Nephron (organoid): ENCODE measurements around the gene FGD3.
A peak's percentile ranks its signal among the peaks of the same experiment; 100 is the strongest.
"Not testable (repeated sequence)": the region's sequence is repeated elsewhere in the genome, so short reads cannot be mapped to it uniquely, and the experiment has no call there.

Source experiments
- H3K27ac Mint-ChIP-seq, 3 experiments: 2 replicates each; pipeline ENCODE4 v1.8.0; 2020; ENCODE audit warnings: mixed read lengths in 3 of 3, mild to moderate bottlenecking in 2 of 3, moderate library complexity in 1 of 3
- H3K27me3 Mint-ChIP-seq: 2 replicates; pipeline ENCODE4 v1.8.0; 2021; ENCODE audit warnings: low read depth, mild to moderate bottlenecking, moderate library complexity, mixed read lengths
- H3K36me3 Mint-ChIP-seq: 2 replicates; pipeline ENCODE4 v1.8.0; 2020; ENCODE audit warnings: low read depth, mixed read lengths
- H3K4me1 Mint-ChIP-seq: 2 replicates; pipeline ENCODE4 v1.8.0; 2020; ENCODE audit warnings: mixed read lengths
- H3K4me3 Mint-ChIP-seq, 3 experiments: 2 replicates each; pipeline ENCODE4 v1.8.0; 2020; ENCODE audit warnings: mild to moderate bottlenecking in 3 of 3, mixed read lengths in 3 of 3, moderate library complexity in 2 of 3
- H3K9me3 Mint-ChIP-seq: 2 replicates; pipeline ENCODE4 v1.8.0; 2020; ENCODE audit warnings: mixed read lengths
- CTCF ChIP-seq, 3 experiments: fragments of 200-600 bp; sonication (generic); IDR thresholded peaks; one replicate each; pipeline ENCODE4 v1.5.0; 2021; ENCODE audit warnings: antibody characterized with exemption in 3 of 3; ENCODE audit not compliant: unreplicated experiment in 3 of 3

Gene FGD3

GRCh38 chr9:92947268-92948037 lies at the start of gene FGD3:
TSS of gene FGD3 (plus strand) at chr9:92947523. CDS start at chr9:92976257, 28,734 bp downstream.
- TF ChIP-seq CTCF (IDR thresholded peaks at IDR 0.05; ENCODE audit: unreplicated experiment in 3 of 3), result no peak
- Mint-ChIP-seq H3K27me3 (peaks cover 21% of the 10 kb centered on the region), H3K9me3 (peaks cover 3% of the 10 kb centered on the region)

GRCh38 chr9:92905137-92905536 lies 42.2 kb upstream of the FGD3 start:
- H3K27ac Mint-ChIP-seq, H3K4me3 Mint-ChIP-seq, H3K4me1 Mint-ChIP-seq, H3K9me3 Mint-ChIP-seq, H3K27me3 Mint-ChIP-seq, H3K36me3 Mint-ChIP-seq: not testable (repeated sequence)

More at GRCh38 chr9:92947268-92948037, at the start of gene FGD3:
- Mint-ChIP-seq H3K36me3 (no peaks in the 10 kb centered on the region), H3K27ac (peak within 1 kb of the TSS; percentile 30 to 88 (median 66)), H3K4me1 (peaks cover 25% of the 10 kb centered on the region), H3K4me3 (peak within 1 kb of the TSS; percentile 82 to 90 (median 88))

- H3K27me3 Mint-ChIP-seq, result no peaks in the 10 kb centered on the region
- H3K9me3 Mint-ChIP-seq, result peaks cover 2% of the 10 kb centered on the region
- peaks cover under 1% of the 10 kb centered on the region for H3K36me3 Mint-ChIP-seq
- peak overlapping the region in 2 of 3 experiments; percentile 7 to 9 for H3K27ac Mint-ChIP-seq
- H3K4me3 Mint-ChIP-seq, result peak overlapping the region in 1 of 3 experiments; percentile 7
- no peak for TF ChIP-seq CTCF (IDR thresholded peaks at IDR 0.05; ENCODE audit: unreplicated experiment in 3 of 3)
- H3K4me1 Mint-ChIP-seq, result peaks cover 11% of the 10 kb centered on the region
These were observed 35.5 kb upstream of the FGD3 start for GRCh38 chr9:92911511-92912475.

GRCh38 chr9:92917176-92917800 lies 30.0 kb upstream of the FGD3 start:
- Mint-ChIP-seq H3K36me3 (no peaks in the 10 kb centered on the region), H3K27me3 (no peaks in the 10 kb centered on the region), H3K4me1 (peaks cover under 1% of the 10 kb centered on the region), H3K27ac (no peak overlapping the region), H3K9me3 (no peaks in the 10 kb centered on the region), H3K4me3 (no peak overlapping the region)
- no peak for TF ChIP-seq CTCF (IDR thresholded peaks at IDR 0.05; ENCODE audit: unreplicated experiment in 3 of 3)

- H3K4me1 Mint-ChIP-seq, result no peaks in the 10 kb centered on the region
- TF ChIP-seq CTCF (IDR thresholded peaks at IDR 0.05; ENCODE audit: unreplicated experiment in 3 of 3), result no peak
- H3K27ac Mint-ChIP-seq, result no peak overlapping the region
- H3K9me3 Mint-ChIP-seq, result no peaks in the 10 kb centered on the region
- H3K4me3 Mint-ChIP-seq, result no peak overlapping the region
- no peaks in the 10 kb centered on the region for H3K27me3 Mint-ChIP-seq
- H3K36me3 Mint-ChIP-seq, result no peaks in the 10 kb centered on the region
These were observed 26.9 kb upstream of the FGD3 start for GRCh38 chr9:92920437-92920836.

GRCh38 chr9:92931606-92932005 lies 15.7 kb upstream of the FGD3 start:
- H3K4me1 Mint-ChIP-seq, result no peaks in the 10 kb centered on the region
- no peaks in the 10 kb centered on the region for H3K36me3 Mint-ChIP-seq
- H3K27ac Mint-ChIP-seq, result no peak overlapping the region
- H3K4me3 Mint-ChIP-seq, result no peak overlapping the region
- peaks cover 3% of the 10 kb centered on the region for H3K9me3 Mint-ChIP-seq
- no peaks in the 10 kb centered on the region for H3K27me3 Mint-ChIP-seq
- TF ChIP-seq CTCF (IDR thresholded peaks at IDR 0.05; ENCODE audit: unreplicated experiment in 3 of 3), result no peak
